H1 (cell line): ENCODE results near the gene POLR2C. TPM values are rescaled to one million over a fixed set of nuclear protein-coding genes. Genes with fewer than 3 reads are reported as not detected.

Experiments used
- CTCF ChIP-seq, 3 experiments: IDR thresholded peaks; 1 replicate in 2 of 3; 2 replicates in 1 of 3; pipeline versions ENCODE4 v1.5.1 to v1.6.1; 2011; ENCODE audit warnings: low read length in 3 of 3, mild to moderate bottlenecking in 3 of 3, inconsistent platforms in 2 of 3, low read depth in 1 of 3, moderate library complexity in 1 of 3; ENCODE audit not compliant: insufficient read depth in 1 of 3; ENCODE audit errors: control extremely low read depth in 1 of 3
- polyA plus RNA-seq, 7 experiments: library from polyadenylated mRNA; depleted of rRNA in 3 of 7; stranded (reverse) in 5 of 7; unstranded in 2 of 7; fragments of >200 nt in 5 of 7; fragments of 200-250 nt in 2 of 7; gene quantifications; 1 replicate in 5 of 7; 2 replicates in 1 of 7; 4 replicates in 1 of 7; pipeline versions ENCODE4 v1.2.1 to v1.2.3, GENCODE V29; 2011 to 2013; ENCODE audit warnings: missing spikeins in 2 of 7, mixed read lengths in 2 of 7
- total RNA-seq: library from RNA; stranded (reverse); fragmentation: NEBNext Ultra II Directional; extraction: Animal tissue kit (Norgen Biotek cat#: 25700); gene quantifications from 2 replicates; pipeline ENCODE4 v1.2.1, GENCODE V29; 2021

Gene POLR2C
- total and polyA plus RNA-seq, 2 of the 8 experiments (the other 6 are each of a cell fraction or from before 2014, with no cell fraction given) = 72.5 to 132 TPM

- TF ChIP-seq CTCF (IDR thresholded peaks at IDR 0.05; ENCODE audit: control extremely low read depth in 1 of 3, insufficient read depth in 1 of 3, low read depth in 1 of 3, low read length in 3 of 3) = peak; percentile 96 to 99 (median 97)
These were observed 57.4 kb downstream of the POLR2C start (continued) for GRCh38 chr16:57519796-57520360.

Other genes with a start within 250 kb of the POLR2C start
- gene ARL2BP, start 217.4 kb upstream of the POLR2C start, total RNA-seq = 13.6 and 13.7 TPM in 2 replicates
- 13.3 and 18.3 TPM in 2 replicates for gene ARL2BP, start 217.4 kb upstream of the POLR2C start, polyA plus RNA-seq (2011; rRNA removed)
- gene PLLP, start 178.0 kb upstream of the POLR2C start, total RNA-seq = 2.3 and 2.9 TPM in 2 replicates
- gene PLLP, start 178.0 kb upstream of the POLR2C start, polyA plus RNA-seq (2011; rRNA removed) = 9.7 and 10.6 TPM in 2 replicates
- gene CCL22, start 103.9 kb upstream of the POLR2C start, total RNA-seq = not detected in 2 replicates
- not detected in 2 replicates for gene CCL22, start 103.9 kb upstream of the POLR2C start, polyA plus RNA-seq (2011; rRNA removed)
- 1.4 and 1.9 TPM in 2 replicates for gene CX3CL1, start 90.2 kb upstream of the POLR2C start, total RNA-seq
- 3.0 and 3.2 TPM in 2 replicates for gene CX3CL1, start 90.2 kb upstream of the POLR2C start, polyA plus RNA-seq (2011; rRNA removed)
- gene CCL17, start 57.9 kb upstream of the POLR2C start, total RNA-seq = not detected in 2 replicates
- not detected in 2 replicates for gene CCL17, start 57.9 kb upstream of the POLR2C start, polyA plus RNA-seq (2011; rRNA removed)
- gene CIAPIN1, start 15.3 kb upstream of the POLR2C start, total RNA-seq = 83.6 and 90.7 TPM in 2 replicates
- 64.0 and 76.8 TPM in 2 replicates for gene CIAPIN1, start 15.3 kb upstream of the POLR2C start, polyA plus RNA-seq (2011; rRNA removed)
- 31.7 and 33.3 TPM in 2 replicates for gene COQ9, start 15.2 kb upstream of the POLR2C start, total RNA-seq
- 47.9 and 60.3 TPM in 2 replicates for gene COQ9, start 15.2 kb upstream of the POLR2C start, polyA plus RNA-seq (2011; rRNA removed)
- gene DOK4, start 23.8 kb downstream of the POLR2C start, total RNA-seq = 28.9 and 29.9 TPM in 2 replicates
- 24.0 and 29.5 TPM in 2 replicates for gene DOK4, start 23.8 kb downstream of the POLR2C start, polyA plus RNA-seq (2011; rRNA removed)
- 3.5 and 4.0 TPM in 2 replicates for gene CCDC102A, start 73.9 kb downstream of the POLR2C start, total RNA-seq
- 7.5 and 10.5 TPM in 2 replicates for gene CCDC102A, start 73.9 kb downstream of the POLR2C start, polyA plus RNA-seq (2011; rRNA removed)
- 8.6 and 10.5 TPM in 2 replicates for gene ADGRG5, start 80.0 kb downstream of the POLR2C start, total RNA-seq
- 14.8 and 16.5 TPM in 2 replicates for gene ADGRG5, start 80.0 kb downstream of the POLR2C start, polyA plus RNA-seq (2011; rRNA removed)
- gene ADGRG1, start 166.0 kb downstream of the POLR2C start, total RNA-seq = 0.78 and 1.3 TPM in 2 replicates
- gene ADGRG1, start 166.0 kb downstream of the POLR2C start, polyA plus RNA-seq (2011; rRNA removed) = 2.6 and 2.9 TPM in 2 replicates
- gene ADGRG3, start 205.6 kb downstream of the POLR2C start, total RNA-seq = 0.15 and 0.28 TPM in 2 replicates
- gene ADGRG3, start 205.6 kb downstream of the POLR2C start, polyA plus RNA-seq (2011; rRNA removed) = 0.94 and 0.98 TPM in 2 replicates
- not detected in 2 replicates for gene DRC7, start 232.1 kb downstream of the POLR2C start, total RNA-seq
- 0.13 and 0.14 TPM in 2 replicates for gene DRC7, start 232.1 kb downstream of the POLR2C start, polyA plus RNA-seq (2011; rRNA removed)